Purkinje cell (primary cell): ENCODE data around the gene PLEKHM1. TPM values are rescaled to one million over a fixed set of nuclear protein-coding genes. Genes with fewer than 3 reads are reported as not detected.

Experiments used
- polyA plus RNA-seq: library from polyadenylated mRNA; unstranded; fragments of >200 nt; fragmentation: Nextera tagmentation; gene quantifications from 2 replicates; pipeline ENCODE4 v1.2.1, GENCODE V29; 2014

PLEKHM1 gene
- polyA plus RNA-seq: 2.3 and 4.1 TPM in 2 replicates

DNA sequence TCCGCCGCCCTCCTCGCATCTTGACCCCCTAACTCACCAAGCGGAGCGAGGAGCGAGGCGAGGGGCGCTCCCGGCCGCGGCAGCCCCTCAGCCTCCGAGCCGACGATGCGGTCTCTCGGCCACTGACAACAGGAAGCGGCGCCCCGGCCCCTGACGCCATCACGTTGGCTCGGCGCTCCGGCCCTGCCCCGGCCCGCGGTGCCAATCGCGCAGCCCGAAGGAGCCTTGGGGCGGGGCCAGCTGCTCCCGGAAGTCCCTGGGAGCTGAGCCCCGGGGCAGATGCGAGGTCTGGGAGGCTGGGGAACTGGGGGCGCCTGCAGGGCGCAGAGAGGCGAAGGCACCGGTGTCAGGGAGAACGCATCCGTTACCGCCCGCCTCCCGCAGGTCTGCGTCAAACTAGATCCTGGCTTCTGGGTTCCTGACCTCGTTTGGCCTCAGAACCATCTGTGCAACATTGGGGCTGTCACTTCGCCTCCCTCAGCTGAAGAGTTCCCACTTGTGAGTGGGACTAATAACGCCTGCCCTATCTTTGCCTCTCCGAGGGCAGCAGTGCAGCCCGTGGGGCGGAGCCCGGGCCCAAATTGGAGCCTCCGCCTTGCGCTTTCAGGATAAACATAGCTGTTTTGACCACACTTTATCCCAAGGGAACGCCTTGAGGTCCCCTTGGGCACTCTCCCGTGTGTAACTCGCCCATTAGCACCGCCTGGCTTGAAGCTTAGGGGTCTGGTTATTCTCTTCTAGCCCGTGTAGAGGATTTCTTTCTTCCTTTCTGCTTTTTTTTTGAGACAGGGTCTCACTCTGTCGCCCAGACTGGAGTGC lies at the start of gene PLEKHM1:
TSS of gene PLEKHM1 (minus strand) at position 107 of the 819 bp plus-strand sequence. CDS start 8,237 bp downstream, outside the sequence.

DNA sequence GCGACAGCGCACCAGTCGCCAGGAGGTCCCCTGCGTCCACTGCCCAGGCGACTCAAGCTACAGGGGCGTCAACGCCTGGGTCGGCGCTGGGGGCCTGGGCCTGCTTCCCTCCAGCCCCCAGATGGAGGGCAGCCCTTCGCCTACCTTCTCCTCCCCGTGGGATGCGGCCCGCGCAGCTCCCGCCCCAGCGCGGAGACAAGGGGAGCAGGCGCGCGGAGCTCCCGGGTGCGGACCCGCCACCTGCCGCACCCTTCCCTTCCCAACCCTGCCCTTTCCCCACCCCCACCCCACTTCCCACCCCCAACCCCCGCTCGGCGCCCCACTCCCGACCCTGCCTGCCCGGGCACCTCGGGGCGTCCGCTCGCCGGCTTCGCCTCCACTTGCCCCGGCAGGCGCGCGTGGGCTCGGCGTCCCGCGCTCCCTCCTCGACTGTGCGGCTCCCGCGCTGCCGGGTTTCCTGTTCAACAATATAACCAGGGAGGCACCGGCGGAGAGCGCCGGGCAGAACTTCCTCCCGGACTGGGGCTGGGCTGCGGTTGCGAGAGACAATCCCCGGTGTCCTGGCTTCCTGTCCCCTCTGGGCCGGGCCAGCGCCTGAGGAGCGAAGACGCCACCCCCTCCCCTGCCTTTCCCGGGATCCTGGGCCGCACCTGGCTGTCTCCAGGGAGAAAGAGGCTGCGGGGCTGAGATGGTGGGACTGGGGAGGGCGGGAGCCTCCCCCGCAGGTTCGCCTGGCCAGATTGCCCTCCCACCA lies 57.9 kb downstream of the PLEKHM1 start, which contains the start of gene ARHGAP27:
TSS of gene ARHGAP27 (minus strand) at position 466 of the 754 bp plus-strand sequence. CDS start 2,591 bp downstream, outside the sequence.

Other genes starting within 250 kb of the PLEKHM1 start
- not detected in 2 replicates for gene SPATA32, start 228.6 kb downstream of the PLEKHM1 start, polyA plus RNA-seq
- gene MAP3K14, start 173.7 kb downstream of the PLEKHM1 start, polyA plus RNA-seq: not detected in 2 replicates
- gene ARHGAP27, start 57.9 kb downstream of the PLEKHM1 start, polyA plus RNA-seq: not detected in 2 replicates